Fibroblast of lung (primary cell): ENCODE data around the gene SLC66A1. TPM values are rescaled to one million over a fixed set of nuclear protein-coding genes. Genes with fewer than 3 reads are reported as not detected.
A peak's percentile ranks its signal among the peaks of the same experiment; 100 is the strongest.
"Not testable (repeated sequence)": the region's sequence is repeated elsewhere in the genome, so short reads cannot be mapped to it uniquely, and the experiment has no call there.

Experiments used
- DNase-seq, 2 donors: peaks; one replicate each; pipeline versions ENCODE4 v3.0.0 to v3.0.0-alpha.2; 2010; ENCODE audit warnings: low read depth in 2 of 2
- H2AFZ ChIP-seq: 2 replicates; pipeline ENCODE4 v1.5.1; 2012; ENCODE audit warnings: low read length, control low read depth, inconsistent platforms
- H3K27ac ChIP-seq: 2 replicates; pipeline ENCODE4 v1.5.1; 2011; ENCODE audit warnings: low read length, control low read depth; ENCODE audit not compliant: insufficient read depth
- H3K27me3 ChIP-seq: 2 replicates; pipeline ENCODE4 v1.5.1; 2011; ENCODE audit warnings: mild to moderate bottlenecking, low read length; ENCODE audit not compliant: control insufficient read depth, insufficient read depth
- H3K36me3 ChIP-seq: 2 replicates; pipeline ENCODE4 v1.5.1; 2011; ENCODE audit warnings: low read length; ENCODE audit not compliant: control insufficient read depth, insufficient read depth
- H3K4me1 ChIP-seq: 2 replicates; pipeline ENCODE4 v1.5.1; 2011; ENCODE audit warnings: low read length; ENCODE audit not compliant: control insufficient read depth, insufficient read depth; ENCODE audit errors: extremely low read depth
- H3K4me2 ChIP-seq: 2 replicates; pipeline ENCODE4 v1.5.1; 2011; ENCODE audit warnings: low read length, control low read depth; ENCODE audit not compliant: insufficient read depth; ENCODE audit errors: extremely low read depth
- H3K4me3 ChIP-seq, 4 experiments: fragments of 200-600 bp in 1 of 4; sonication (generic) in 1 of 4; replicated peaks in 1 of 4; 2 replicates each; pipeline ENCODE4 v1.5.1; 2011 to 2016; ENCODE audit warnings: low read length in 4 of 4, low read depth in 3 of 4, mild to moderate bottlenecking in 3 of 4, control low read depth in 2 of 4, inconsistent platforms in 1 of 4, mixed read lengths in 1 of 4; ENCODE audit not compliant: insufficient read depth in 1 of 4; ENCODE audit errors: control extremely low read depth in 1 of 4
- H3K79me2 ChIP-seq: 2 replicates; pipeline ENCODE4 v1.5.1; 2012; ENCODE audit warnings: mild to moderate bottlenecking, low read length, inconsistent platforms; ENCODE audit not compliant: control insufficient read depth, insufficient read depth
- H3K9ac ChIP-seq: 2 replicates; pipeline ENCODE4 v1.5.1; 2011; ENCODE audit warnings: mild to moderate bottlenecking, low read length, control low read depth; ENCODE audit not compliant: insufficient read depth
- H3K9me3 ChIP-seq: 2 replicates; pipeline ENCODE4 v1.5.1; 2012; ENCODE audit warnings: low read depth, low read length; ENCODE audit not compliant: control insufficient read depth, insufficient read depth
- H4K20me1 ChIP-seq: 2 replicates; pipeline ENCODE4 v1.5.1; 2011; ENCODE audit warnings: low read length; ENCODE audit not compliant: control insufficient read depth, insufficient read depth; ENCODE audit errors: extremely low read depth
- CTCF ChIP-seq, 2 donors: IDR thresholded peaks in 1 of 2; conservative IDR thresholded peaks in 1 of 2; 1 replicate in 1 of 2; 2 replicates in 1 of 2; pipeline ENCODE4 v1.5.1; 2011 to 2012; ENCODE audit warnings: low read length in 2 of 2, control low read depth in 1 of 2, inconsistent platforms in 1 of 2, low read depth in 1 of 2, mild to moderate bottlenecking in 1 of 2
- EZH2 ChIP-seq: IDR thresholded peaks from 2 replicates; pipeline ENCODE4 v1.5.1; 2012; ENCODE audit warnings: low read length, control low read depth, mild to moderate bottlenecking; ENCODE audit errors: missing control alignments
- polyA plus RNA-seq, 2 donors: library from polyadenylated mRNA; depleted of rRNA in 1 of 2; stranded (reverse) in 1 of 2; unstranded in 1 of 2; fragments of >200 nt; gene quantifications; 2 replicates each; pipeline ENCODE4 v1.2.1, GENCODE V29; 2011 to 2012; ENCODE audit warnings: missing spikeins in 1 of 2
- total RNA-seq: library from RNA; depleted of rRNA; stranded (reverse); fragments of >200 nt; gene quantifications from 2 replicates; pipeline ENCODE4 v1.2.1, GENCODE V29; 2014

SLC66A1 gene
- total and polyA plus RNA-seq, 2 donors (not counting 1 experiment from before 2014, with no cell fraction given) = 7.1 to 18.3 TPM

GRCh38 chr1:19287436-19288185 is 24.5 kb upstream of the SLC66A1 start:
- TF ChIP-seq CTCF (conservative IDR thresholded peaks at IDR 0.05 in 1 of 2, IDR thresholded peaks at IDR 0.05 in 1 of 2; ENCODE audit: low read depth in 1 of 2, low read length in 2 of 2) (no peak), EZH2 (no peak)
- H3K4me3 ChIP-seq = no peak overlapping the region
- H3K9me3 ChIP-seq = no peaks in the 10 kb centered on the region

GRCh38 chr1:19288324-19289241 is 23.5 kb upstream of the SLC66A1 start, which contains the start of gene AKR7A3:
Gene AKR7A3, minus strand, starts transcription at chr1:19288770. Its CDS starts 61 bp downstream, at chr1:19288709.
- H4K20me1 ChIP-seq, H3K36me3 ChIP-seq, H3K79me2 ChIP-seq, H3K9me3 ChIP-seq, H3K9ac ChIP-seq, H3K4me1 ChIP-seq, H3K27ac ChIP-seq, H3K27me3 ChIP-seq: not testable (repeated sequence)
- peak within 1 kb of the TSS; percentile 80 for H2AFZ ChIP-seq
- H3K4me2 ChIP-seq = peak within 1 kb of the TSS; percentile 84
- peak in 1 of 2 donors; percentile 26 for DNase-seq
- peak within 1 kb of the TSS; percentile 47 to 54 (median 51) for H3K4me3 ChIP-seq

More at GRCh38 chr1:19287436-19288185, 24.5 kb upstream of the SLC66A1 start:
- no peak overlapping the region for H3K4me2 ChIP-seq
- no peaks in the 10 kb centered on the region for H4K20me1 ChIP-seq
- no peak overlapping the region for H3K27ac ChIP-seq
- H2AFZ ChIP-seq = no peak overlapping the region
- H3K4me1 ChIP-seq = peaks cover 2% of the 10 kb centered on the region
- H3K9ac ChIP-seq = no peak overlapping the region
- no peaks in the 10 kb centered on the region for H3K27me3 ChIP-seq
- no peaks in the 10 kb centered on the region for H3K36me3 ChIP-seq
- DNase-seq = no peak
- no peaks in the 10 kb centered on the region for H3K79me2 ChIP-seq

GRCh38 chr1:19289244-19289643 is 22.9 kb upstream of the SLC66A1 start:
- Histone ChIP-seq H2AFZ (no peak overlapping the region), H4K20me1 (no peaks in the 10 kb centered on the region), H3K4me2 (peak overlapping the region; percentile 84), H3K36me3 (no peaks in the 10 kb centered on the region), H3K27ac (no peak overlapping the region), H3K79me2 (no peaks in the 10 kb centered on the region), H3K4me1 (peaks cover 2% of the 10 kb centered on the region), H3K27me3 (no peaks in the 10 kb centered on the region), H3K4me3 (peak overlapping the region in 2 of 4 experiments; percentile 49 to 53), H3K9me3 (no peaks in the 10 kb centered on the region), H3K9ac (no peak overlapping the region)
- TF ChIP-seq CTCF (conservative IDR thresholded peaks at IDR 0.05 in 1 of 2, IDR thresholded peaks at IDR 0.05 in 1 of 2; ENCODE audit: low read depth in 1 of 2, low read length in 2 of 2) = no peak
- no peak for TF ChIP-seq EZH2
- no peak for DNase-seq
